Globus pallidus (tissue), 1 donor: ENCODE measurements around the gene PRTFDC1.
"Not testable (repeated sequence)": the region's sequence is repeated elsewhere in the genome, so short reads cannot be mapped to it uniquely, and the experiment has no call there.

Source experiments
- DNase-seq: peaks from one replicate; pipeline ENCODE4 v3.0.0-alpha.2; 2015; ENCODE audit warnings: low spot score

Gene PRTFDC1

GRCh38 chr10:24930427-24930826, 22.0 kb downstream of the PRTFDC1 start:
- DNase-seq = no peak

GRCh38 chr10:24929904-24930303, 22.5 kb downstream of the PRTFDC1 start:
- DNase-seq = no peak

GRCh38 chr10:24929056-24929544, 23.3 kb downstream of the PRTFDC1 start:
- no peak for DNase-seq

DNA sequence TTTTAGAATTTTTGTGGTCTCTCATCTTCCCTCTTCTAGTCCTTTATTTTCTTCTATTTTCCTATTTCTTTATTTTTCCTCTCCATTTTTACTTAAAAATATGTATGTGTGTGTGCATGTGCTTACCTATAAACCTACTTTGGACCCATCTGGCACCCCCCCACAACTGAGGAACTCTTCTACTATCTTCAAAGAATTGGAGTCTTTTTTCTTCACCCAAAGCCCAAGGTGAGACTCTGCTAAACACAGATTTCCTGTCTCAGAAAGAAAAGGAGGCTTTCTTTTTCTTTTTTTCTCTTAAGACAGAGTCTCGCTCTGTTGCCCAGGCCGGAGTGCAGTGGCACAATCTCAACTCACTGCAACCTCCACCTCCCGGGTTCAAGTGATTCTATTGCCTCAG, 24.2 kb downstream of the PRTFDC1 start:
- DNase-seq = no peak

- DNase-seq = no peak
Measured at GRCh38 chr10:24926557-24926956, 25.8 kb downstream of the PRTFDC1 start.

DNA sequence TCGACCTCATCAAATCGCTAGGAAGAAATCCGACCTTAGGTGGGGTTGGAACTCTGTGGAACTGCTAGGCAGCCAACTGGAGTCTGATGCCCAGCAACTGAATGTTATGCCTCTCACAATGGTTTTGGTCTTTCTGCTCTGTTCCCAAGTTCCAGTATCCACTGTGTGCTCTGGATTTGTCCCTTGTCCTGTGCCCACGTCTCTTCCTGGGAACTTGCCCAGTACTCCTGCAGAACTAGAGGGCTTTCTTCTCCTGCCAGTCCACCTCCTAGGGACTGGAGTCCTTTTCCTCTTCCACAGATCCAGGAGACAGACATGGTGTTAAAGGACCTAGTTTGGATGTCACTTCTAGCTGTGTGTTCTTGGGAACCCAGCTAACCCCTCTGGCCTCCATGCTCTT, 26.6 kb downstream of the PRTFDC1 start:
- DNase-seq = peak; percentile 55

- DNase-seq = not testable (repeated sequence)
Measured at GRCh38 chr10:24924483-24924882, 27.9 kb downstream of the PRTFDC1 start.

- not testable (repeated sequence) for DNase-seq
Measured at GRCh38 chr10:24922222-24922868, 30.1 kb downstream of the PRTFDC1 start.

- DNase-seq = peak; percentile 82
Measured at GRCh38 chr10:24920907-24921881, 31.2 kb downstream of the PRTFDC1 start.

- not testable (repeated sequence) for DNase-seq
Measured at GRCh38 chr10:24920192-24920591, 32.2 kb downstream of the PRTFDC1 start.

GRCh38 chr10:24919629-24920028, 32.8 kb downstream of the PRTFDC1 start:
- not testable (repeated sequence) for DNase-seq

DNA sequence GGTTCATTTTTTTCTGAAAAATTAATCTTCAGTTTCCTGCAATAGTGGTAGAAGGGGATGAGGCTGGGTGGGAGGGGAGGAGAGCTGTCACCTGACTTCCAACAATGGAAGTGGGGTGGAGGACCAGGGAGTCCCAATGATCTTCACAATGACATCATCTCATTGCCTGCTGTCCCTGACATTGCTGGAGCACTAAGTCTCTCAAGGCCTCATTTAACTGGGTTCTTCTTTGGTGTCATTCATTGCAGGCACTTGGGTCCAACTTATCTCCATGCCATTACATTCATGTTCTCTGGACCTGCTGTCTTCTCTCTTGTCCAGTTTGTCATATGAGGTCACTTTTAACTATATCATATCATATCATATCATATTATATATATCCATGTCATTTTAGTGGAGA, 34.4 kb downstream of the PRTFDC1 start:
- no peak for DNase-seq

DNA sequence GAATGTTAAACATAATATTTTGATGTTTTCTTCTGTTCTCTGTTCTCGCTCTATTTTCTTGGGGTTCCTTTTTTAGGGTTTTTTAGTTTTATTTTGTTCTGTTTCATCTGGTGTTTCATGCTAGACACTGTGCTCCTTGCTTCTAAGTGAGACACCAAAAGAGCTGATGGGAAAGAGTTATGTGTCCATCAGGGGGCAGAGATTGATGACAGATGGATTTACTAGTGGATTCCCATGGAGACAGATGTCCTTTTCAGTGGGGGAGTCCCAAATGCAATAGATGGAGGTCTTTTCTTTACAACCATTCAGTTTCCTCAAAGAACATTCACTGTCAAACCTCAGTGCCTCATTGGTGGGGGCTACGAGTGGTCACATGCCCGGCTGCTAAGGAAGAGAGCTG, 34.9 kb downstream of the PRTFDC1 start:
- no peak for DNase-seq

- no peak for DNase-seq
Measured at GRCh38 chr10:24916365-24916764, 36.0 kb downstream of the PRTFDC1 start.

GRCh38 chr10:24915304-24915703, 37.1 kb downstream of the PRTFDC1 start:
- DNase-seq = no peak

DNA sequence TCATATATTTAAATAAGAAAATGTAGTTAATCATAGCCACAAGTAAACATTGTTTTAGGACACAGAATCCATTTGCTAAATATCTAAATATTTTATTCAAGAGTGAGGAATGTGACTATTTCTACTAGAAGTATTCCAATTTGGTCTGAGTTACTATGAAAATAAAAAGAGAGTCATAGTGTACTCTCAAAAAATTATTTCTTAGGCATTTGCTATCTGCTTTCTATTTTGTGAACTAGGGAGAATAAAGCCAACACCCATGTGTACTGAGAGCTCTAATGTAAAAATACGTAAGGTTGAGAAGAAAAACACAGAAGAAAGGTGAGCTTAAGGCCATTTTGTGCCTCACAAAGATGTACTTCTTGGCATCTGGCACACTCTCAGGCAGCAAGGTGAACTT, 38.3 kb downstream of the PRTFDC1 start:
- DNase-seq = no peak

DNA sequence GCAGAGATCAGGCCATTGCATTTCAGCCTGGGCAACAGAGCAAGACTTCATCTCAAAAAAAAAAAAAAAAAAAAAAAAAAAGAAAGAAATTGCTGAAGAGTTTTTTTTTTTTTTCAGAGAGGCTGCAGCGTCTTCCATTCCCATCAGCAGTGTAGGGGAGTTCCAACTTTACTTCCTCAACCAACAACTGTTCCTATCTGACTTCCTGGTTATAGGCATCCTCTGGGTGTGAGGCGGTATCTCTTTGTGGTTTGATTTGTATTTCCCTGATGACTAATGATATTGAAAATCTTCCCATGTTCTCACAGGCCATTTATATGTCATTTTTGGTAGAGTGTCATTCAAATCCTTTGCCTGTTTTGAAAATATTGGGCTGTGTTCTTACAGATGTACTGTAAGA, 40.2 kb downstream of the PRTFDC1 start:
- DNase-seq = no peak

DNA sequence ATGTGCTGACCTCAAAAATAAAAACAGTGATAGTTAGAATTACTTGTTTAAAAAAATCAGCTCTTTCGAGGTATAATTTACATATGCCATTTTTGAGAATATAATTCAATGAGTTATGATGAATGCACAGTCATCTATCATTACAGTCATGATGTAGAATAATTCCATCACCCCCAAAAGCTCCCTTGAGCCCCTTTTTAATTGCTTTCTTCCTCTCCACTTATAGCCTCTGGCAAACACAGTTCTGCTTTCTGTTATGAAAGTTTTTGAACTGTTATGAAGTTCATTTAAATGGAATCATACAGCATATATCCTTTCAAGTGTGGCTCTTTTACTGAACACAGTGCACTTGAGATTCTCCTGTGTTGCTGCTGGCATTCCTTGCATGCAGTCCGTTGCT, 41.4 kb downstream of the PRTFDC1 start:
- DNase-seq = no peak

GRCh38 chr10:24910574-24910973, 41.8 kb downstream of the PRTFDC1 start:
- no peak for DNase-seq

DNA sequence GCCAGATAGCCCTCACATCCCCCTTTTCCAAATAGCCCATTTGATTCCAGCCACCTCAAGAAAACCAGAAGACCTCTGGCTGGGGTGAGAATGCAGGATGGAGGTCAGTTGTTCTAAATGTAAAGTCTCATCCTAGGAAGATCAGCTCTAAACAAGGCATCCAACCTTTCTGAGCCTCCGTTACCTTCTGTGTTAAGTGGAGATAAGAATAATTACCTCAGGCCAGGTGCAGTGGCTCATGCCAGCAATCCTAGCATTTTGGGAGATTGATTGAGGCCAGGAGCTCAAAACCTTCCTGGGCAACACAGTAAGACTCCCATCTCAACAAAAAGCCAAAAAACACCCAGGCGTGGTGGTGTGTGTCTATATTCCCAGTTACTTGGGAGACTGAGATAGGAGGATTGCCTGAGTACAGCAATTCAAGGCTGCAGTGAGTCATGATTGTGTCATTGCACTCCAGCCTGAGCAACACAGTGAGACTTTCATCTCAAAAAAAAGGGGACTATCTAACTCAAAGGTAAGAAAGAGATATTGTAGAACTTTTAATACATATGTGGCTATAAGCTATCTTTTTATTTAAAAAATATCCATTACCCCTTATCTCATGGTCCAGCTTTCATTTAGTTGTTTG, 43.5 kb downstream of the PRTFDC1 start:
- no peak for DNase-seq

GRCh38 chr10:24907956-24908355, 44.5 kb downstream of the PRTFDC1 start:
- DNase-seq = no peak

DNA sequence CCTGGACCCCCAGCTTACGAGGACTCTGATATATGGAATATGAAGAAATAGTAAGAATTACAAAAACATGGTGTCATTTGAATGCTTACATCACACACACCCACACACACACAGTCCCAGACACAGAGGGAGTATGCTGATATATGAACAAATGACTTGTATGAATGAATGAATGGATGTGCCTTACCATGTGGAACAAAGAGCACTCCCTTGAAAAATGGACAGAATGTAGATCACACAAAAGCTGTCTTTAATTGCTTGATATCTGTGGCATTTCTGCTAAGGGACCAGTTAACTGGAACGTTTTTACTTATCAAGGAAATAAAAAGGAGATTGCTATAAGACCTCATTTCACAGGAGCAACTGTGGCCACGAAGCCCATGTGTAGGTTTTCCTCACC, 46.0 kb downstream of the PRTFDC1 start:
- no peak for DNase-seq

DNA sequence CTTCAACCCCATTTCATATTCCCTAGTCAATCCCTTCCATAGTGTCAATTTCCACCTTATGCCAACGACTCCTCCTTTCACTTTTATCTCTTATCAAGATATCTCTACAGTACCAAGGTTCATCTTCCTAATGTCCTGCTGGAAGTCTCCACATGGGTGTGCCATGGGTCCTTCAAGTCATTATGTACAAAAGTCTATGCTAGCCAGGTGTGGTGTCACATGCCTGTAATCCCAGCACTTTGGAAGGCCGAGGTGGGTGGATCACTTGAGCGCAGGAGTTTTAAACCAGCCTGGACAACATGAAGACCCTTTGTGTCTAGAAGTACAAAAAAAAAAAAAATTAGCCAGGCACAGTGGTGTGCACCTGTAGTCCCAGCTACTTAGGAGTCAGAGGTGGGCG, 47.6 kb downstream of the PRTFDC1 start:
- DNase-seq = no peak
